Measurements from ENCODE around the gene EML6. TPM values are rescaled to one million over a fixed set of nuclear protein-coding genes. Genes with fewer than 3 reads are reported as not detected.
A peak's percentile ranks its signal among the peaks of the same experiment; 100 is the strongest.

The EML6 gene
- total RNA-seq, 3 donors from 2014 or later (not counting 1 experiment from before 2014, with no cell fraction given) = 1.7 to 3.2 (median 2.4) TPM

DNA sequence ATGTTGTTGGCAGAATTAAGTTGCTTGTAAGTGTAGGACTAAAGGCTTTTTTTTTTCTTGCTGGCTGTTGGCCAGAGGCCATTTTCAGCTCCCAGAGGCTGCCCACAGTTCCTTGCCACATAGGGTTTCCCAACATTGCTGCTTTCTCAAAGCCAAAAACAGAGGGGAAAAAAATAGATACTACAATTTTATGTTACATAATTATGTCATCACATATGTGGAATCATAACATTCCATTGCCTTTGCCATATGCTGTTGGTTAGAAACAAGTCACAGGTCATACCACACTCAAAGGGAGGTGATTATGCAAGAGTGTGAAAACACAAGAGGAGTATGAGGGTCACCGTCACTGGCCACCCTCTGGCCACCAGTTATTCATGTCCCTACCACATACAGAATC lies 172.3 kb downstream of the EML6 start:
- H3K27me3 ChIP-seq (ENCODE audit: control insufficient read depth, insufficient read depth, low read length) = no peaks in the 10 kb centered on the region
- no peak for TF ChIP-seq CTCF (IDR thresholded peaks at IDR 0.05)
- no peak overlapping the region for H3K4me3 Mint-ChIP-seq
- no peaks in the 10 kb centered on the region for H3K4me1 ChIP-seq (ENCODE audit: control insufficient read depth, insufficient read depth, low read length)
- no peaks in the 10 kb centered on the region for H3K36me3 Mint-ChIP-seq
- no peaks in the 10 kb centered on the region for H3K9me3 ChIP-seq (ENCODE audit: control insufficient read depth, insufficient read depth, low read length)
- H3K27ac Mint-ChIP-seq = no peak overlapping the region
- no peak overlapping the region for H3K27ac ChIP-seq (ENCODE audit: low read length)
- DNase-seq (no peak), ATAC-seq (no peak)
- H3K4me1 Mint-ChIP-seq = peaks cover 0 to 5% of the 10 kb centered on the region in 2 donors
- H3K36me3 ChIP-seq (ENCODE audit: control insufficient read depth, insufficient read depth, low read length) = no peaks in the 10 kb centered on the region
- no peaks in the 10 kb centered on the region for H3K9me3 Mint-ChIP-seq
- no CpG with 5 or more reads among the region's 1 CpG for WGBS (ENCODE audit: insufficient coverage)
- H3K4me3 ChIP-seq (ENCODE audit: low read length) = no peak overlapping the region
- intact Hi-C loops (cut with micrococcal nuclease) = no loop called here
- peaks cover 0 to 3% of the 10 kb centered on the region in 2 donors for H3K27me3 Mint-ChIP-seq (ENCODE audit: low read depth in 2 of 2)

DNA sequence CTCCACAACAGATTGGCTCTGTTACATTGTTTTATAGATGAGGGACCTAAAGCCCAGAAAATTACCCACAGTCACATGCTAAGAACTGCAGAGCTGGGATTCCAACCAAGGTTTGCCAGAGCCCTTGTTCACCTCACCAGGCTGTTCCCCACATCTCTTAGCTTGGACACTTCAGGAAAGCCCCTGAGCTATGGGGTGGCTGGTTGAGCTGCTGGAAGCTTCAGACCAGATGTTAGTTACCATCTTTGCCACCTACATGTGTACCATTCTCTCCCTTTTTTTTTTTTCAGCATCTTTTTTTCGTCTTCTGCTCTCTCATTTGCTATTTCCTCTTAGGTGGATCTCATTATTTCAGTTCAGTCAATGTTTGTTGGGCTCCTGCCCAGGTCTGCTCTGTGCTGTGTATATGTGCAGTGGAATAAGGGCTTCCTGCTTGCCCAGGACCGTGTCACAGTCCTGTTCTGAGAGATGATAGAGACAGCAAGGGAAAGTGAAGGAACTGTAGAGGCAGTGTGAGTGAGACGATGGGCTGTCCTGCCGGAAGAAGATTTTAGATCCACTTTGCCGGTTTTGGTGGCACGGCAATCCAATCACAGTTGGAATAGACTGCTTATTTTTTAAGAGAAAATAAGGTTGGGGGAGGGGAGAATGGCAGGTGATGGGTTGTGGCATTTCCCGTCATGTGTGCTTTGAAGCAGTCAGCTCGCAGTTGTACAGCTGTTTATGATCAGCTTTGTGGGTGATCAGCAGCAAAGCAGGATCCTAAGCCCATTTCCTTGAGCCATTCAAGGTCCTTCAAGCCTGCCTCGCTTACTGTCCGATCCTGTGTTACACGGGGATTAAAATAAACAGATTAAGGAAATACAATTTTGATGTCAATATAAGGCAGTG lies 174.2 kb downstream of the EML6 start:
- Histone ChIP-seq H3K27ac (ENCODE audit: low read length) (no peak overlapping the region), H3K36me3 (ENCODE audit: control insufficient read depth, insufficient read depth, low read length) (no peaks in the 10 kb centered on the region), H3K4me1 (ENCODE audit: control insufficient read depth, insufficient read depth, low read length) (no peaks in the 10 kb centered on the region), H3K27me3 (ENCODE audit: control insufficient read depth, insufficient read depth, low read length) (no peaks in the 10 kb centered on the region), H3K4me3 (ENCODE audit: low read length) (no peak overlapping the region), H3K9me3 (ENCODE audit: control insufficient read depth, insufficient read depth, low read length) (no peaks in the 10 kb centered on the region)
- DNase-seq = peak in 1 of 2 donors; percentile 48
- H3K4me3 Mint-ChIP-seq = no peak overlapping the region
- 77% methylated on average over 11 of the region's 11 CpGs for WGBS (ENCODE audit: insufficient coverage)
- H3K9me3 Mint-ChIP-seq = no peaks in the 10 kb centered on the region
- intact Hi-C loops (cut with micrococcal nuclease) = no loop called here
- peaks cover 0 to 5% of the 10 kb centered on the region in 2 donors for H3K4me1 Mint-ChIP-seq
- no peak overlapping the region for H3K27ac Mint-ChIP-seq
- ATAC-seq = no peak
- no peak for TF ChIP-seq CTCF (IDR thresholded peaks at IDR 0.05)
- peaks cover 0 to 3% of the 10 kb centered on the region in 2 donors for H3K27me3 Mint-ChIP-seq (ENCODE audit: low read depth in 2 of 2)
- H3K36me3 Mint-ChIP-seq = no peaks in the 10 kb centered on the region

GRCh38 chr2:54898456-54899226 lies 175.2 kb downstream of the EML6 start:
- Histone ChIP-seq H3K27me3 (ENCODE audit: control insufficient read depth, insufficient read depth, low read length) (no peaks in the 10 kb centered on the region), H3K9me3 (ENCODE audit: control insufficient read depth, insufficient read depth, low read length) (no peaks in the 10 kb centered on the region), H3K27ac (ENCODE audit: low read length) (no peak overlapping the region), H3K4me3 (ENCODE audit: low read length) (no peak overlapping the region), H3K4me1 (ENCODE audit: control insufficient read depth, insufficient read depth, low read length) (peaks cover under 1% of the 10 kb centered on the region), H3K36me3 (ENCODE audit: control insufficient read depth, insufficient read depth, low read length) (no peaks in the 10 kb centered on the region)
- Mint-ChIP-seq H3K9me3 (no peaks in the 10 kb centered on the region), H3K4me3 (no peak overlapping the region), H3K27me3 (ENCODE audit: low read depth in 2 of 2) (peaks cover 0 to 3% of the 10 kb centered on the region in 2 donors), H3K4me1 (peaks cover 2 to 7% of the 10 kb centered on the region in 2 donors), H3K36me3 (no peaks in the 10 kb centered on the region), H3K27ac (no peak overlapping the region)
- 92% methylated on average over 5 of the region's 7 CpGs for whole genome bisulfite sequencing (ENCODE audit: insufficient coverage)
- no peak for DNase-seq
- no peak for ATAC-seq
- intact Hi-C loops (cut with micrococcal nuclease) = no loop called here
- no peak for TF ChIP-seq CTCF (IDR thresholded peaks at IDR 0.05)
